ENCODE results near the gene ZNF862.

Gene ZNF862

GRCh38 chr7:149811831-149812490 lies 26.2 kb upstream of the ZNF862 start:
- no peak for DNase-seq (ENCODE audit: low read depth)

DNA sequence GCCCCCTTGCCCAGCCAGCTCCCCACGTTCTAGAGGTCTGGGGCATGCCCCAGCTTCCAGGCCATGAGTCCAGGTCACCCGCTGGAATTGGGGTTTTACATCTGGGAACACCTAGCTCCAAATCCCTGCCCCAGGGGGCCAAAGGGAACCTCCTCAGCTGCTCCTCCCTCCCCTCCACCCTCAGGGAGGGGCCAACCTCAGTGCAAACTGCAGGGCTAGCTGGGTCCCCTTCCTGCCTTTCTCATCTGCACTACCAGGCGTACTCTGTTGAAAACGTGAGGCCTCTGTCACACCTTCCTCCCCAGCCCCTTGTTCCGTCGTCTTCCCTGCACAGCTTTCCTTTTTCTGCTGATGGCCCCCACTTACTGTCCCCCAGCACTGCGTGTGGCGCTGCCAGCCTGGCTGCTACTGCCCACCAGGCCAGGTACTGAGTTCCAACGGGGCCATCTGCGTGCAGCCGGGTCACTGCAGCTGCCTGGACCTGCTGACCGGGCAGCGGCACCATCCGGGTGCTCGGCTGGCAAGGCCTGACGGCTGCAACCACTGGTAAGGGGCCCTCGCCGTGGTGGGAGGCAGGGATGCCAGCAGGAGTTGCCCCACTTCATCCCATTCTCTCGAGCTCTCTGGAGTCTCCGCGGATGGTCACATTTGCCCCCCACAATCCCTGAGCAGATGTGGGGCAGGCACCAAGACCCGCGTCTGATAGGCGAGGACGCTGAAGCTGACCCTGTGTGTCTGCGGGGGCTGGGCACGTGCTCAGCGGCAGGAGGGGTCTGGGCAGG lies 24.7 kb upstream of the ZNF862 start:
- no peak for DNase-seq (ENCODE audit: low read depth)

DNA sequence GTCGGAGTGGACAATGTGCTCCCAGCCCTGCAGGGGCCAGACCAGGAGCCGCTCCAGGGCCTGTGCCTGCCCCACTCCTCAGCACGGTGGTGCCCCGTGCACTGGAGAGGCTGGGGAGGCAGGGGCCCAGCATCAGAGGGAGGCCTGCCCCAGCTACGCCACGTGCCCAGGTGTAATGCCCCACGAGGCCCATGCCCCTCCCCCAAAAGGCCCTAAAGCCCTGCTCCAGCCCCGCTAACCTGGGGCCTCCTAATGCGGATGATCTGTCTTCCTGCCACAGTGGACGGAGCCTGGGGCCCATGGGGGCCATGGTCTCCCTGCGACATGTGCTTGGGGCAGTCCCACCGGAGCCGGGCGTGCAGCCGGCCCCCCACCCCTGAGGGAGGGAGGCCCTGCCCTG lies 23.7 kb upstream of the ZNF862 start:
- DNase-seq (ENCODE audit: low read depth) = no peak

DNA sequence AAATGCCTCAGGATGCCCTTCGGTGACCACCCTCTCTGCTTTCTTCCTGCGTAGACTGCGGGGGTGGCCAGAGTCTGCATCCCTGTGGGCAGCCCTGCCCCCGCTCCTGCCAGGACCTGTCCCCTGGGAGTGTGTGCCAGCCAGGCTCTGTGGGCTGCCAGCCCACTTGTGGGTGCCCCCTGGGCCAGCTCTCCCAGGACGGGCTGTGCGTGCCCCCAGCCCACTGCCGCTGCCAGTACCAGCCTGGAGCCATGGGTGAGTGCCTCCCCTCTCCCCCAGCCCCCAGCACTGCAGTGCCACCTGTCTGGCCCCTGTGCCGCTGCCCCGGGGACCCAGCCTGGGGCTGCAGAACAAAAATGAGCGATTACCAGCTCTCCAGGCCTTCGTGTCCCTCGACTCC lies 23.1 kb upstream of the ZNF862 start:
- DNase-seq (ENCODE audit: low read depth) = no peak

DNA sequence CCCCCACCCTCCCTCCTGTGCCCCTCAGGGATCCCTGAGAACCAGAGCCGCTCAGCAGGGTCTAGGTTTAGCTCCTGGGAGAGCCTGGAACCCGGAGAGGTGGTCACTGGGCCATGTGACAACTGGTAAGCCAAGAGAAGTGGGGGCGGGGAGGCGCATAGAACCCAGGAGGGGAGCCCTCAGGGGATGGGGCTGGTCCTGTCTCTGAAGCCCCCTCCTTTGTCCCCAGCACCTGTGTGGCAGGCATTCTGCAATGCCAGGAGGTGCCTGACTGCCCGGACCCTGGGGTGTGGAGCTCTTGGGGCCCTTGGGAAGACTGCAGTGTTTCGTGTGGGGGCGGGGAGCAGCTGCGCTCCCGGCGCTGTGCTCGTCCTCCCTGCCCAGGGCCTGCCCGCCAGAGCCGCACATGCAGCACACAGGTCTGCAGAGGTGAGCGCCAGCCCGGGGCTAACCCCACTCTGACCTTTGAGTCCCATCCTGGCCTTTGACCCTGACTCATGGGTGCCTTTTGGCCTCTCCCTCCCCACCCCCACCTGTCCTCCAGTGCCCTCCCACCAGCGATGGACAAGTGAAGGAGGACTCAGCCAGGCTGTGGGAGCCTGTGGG lies 22.4 kb upstream of the ZNF862 start:
- no peak for DNase-seq (ENCODE audit: low read depth)

GRCh38 chr7:149816267-149816751 lies 21.9 kb upstream of the ZNF862 start:
- DNase-seq (ENCODE audit: low read depth) = no peak

- no peak for DNase-seq (ENCODE audit: low read depth)
Measured at GRCh38 chr7:149816794-149817193, 21.4 kb upstream of the ZNF862 start.

- no peak for DNase-seq (ENCODE audit: low read depth)
Measured at GRCh38 chr7:149817301-149817771, 20.8 kb upstream of the ZNF862 start.

DNA sequence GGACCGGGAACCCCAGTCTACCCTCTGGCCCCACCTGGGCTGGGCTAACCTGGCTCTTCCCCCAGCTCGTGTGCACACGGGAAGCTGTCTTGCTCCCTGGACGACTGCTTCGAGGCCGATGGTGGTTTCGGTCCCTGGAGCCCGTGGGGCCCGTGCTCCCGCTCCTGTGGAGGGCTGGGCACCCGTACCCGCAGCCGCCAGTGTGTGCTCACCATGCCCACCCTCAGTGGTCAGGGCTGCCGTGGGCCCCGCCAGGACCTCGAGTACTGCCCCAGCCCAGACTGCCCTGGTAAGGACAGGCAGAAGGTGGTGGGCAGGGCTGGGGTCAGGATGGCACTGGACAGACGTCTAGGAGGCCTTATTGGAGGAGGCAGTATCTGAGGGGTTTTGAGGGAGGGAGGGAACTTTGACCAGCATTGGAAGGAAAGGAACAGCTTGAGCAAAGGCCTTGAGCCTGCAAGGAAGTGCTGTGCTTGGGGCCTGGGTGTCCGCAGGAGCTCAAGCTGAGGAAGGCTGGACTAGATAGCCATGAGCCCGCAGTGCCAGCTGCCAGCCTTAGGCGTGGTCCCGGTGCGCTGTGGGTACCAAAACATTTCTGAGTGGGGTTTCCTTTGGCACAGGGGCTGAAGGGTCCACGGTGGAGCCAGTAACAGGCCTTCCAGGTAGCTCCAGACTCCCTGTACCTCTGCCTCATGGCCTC lies 20.2 kb upstream of the ZNF862 start:
- DNase-seq (ENCODE audit: low read depth) = no peak

GRCh38 chr7:149818536-149818840 lies 19.7 kb upstream of the ZNF862 start:
- DNase-seq (ENCODE audit: low read depth) = no peak

GRCh38 chr7:149819141-149819960 lies 18.8 kb upstream of the ZNF862 start:
- DNase-seq (ENCODE audit: low read depth) = no peak

- DNase-seq (ENCODE audit: low read depth) = no peak
Measured at GRCh38 chr7:149819961-149820340, 18.2 kb upstream of the ZNF862 start.

- DNase-seq (ENCODE audit: low read depth) = no peak
Measured at GRCh38 chr7:149820622-149821190, 17.5 kb upstream of the ZNF862 start.

- DNase-seq (ENCODE audit: low read depth) = no peak
Measured at GRCh38 chr7:149821191-149822148, 16.7 kb upstream of the ZNF862 start.

DNA sequence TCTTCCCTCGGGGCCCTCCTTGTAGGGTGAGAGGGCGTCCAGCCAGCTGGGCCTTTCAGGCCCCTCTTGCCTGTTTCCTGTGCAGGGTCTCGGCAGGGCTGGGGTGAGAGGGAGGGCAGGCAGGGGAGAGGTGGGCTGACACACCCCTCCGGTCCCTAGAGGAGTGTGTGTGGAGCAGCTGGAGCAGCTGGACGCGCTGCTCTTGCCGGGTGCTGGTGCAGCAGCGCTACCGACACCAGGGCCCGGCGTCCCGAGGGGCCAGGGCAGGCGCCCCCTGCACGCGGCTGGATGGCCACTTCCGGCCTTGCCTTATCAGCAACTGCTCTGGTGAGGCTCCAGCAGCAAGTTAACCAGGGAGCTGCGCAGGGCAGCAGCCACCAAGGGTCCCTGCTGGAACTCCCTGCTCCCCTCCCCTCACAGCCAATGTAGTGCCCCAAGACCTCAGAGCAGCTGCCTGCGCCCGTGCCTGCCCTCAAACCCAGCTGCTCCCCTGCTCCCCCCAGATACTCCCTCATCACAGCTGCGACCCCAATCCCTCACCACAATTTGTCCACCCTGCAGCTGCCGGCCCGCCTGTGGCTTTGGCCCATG lies 15.7 kb upstream of the ZNF862 start:
- DNase-seq (ENCODE audit: low read depth) = no peak

DNA sequence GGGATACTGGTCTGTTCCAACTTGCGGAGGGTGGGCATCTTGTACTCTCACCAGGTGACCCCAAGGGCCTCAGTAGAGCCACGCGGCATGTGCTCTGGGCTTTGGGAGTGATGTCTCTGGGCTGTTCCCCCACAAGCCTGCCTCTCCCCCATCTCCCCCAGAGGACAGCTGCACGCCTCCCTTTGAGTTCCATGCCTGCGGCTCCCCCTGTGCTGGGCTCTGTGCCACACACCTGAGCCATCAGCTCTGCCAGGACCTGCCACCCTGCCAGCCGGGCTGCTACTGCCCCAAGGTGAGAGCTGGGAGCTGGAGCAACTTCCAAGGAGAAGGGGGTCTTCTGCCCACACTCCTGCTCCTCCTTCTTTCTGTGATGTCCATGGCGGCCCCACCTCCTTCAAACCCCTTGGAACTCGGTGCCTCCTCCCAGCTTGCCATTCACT lies 15.0 kb upstream of the ZNF862 start:
- DNase-seq (ENCODE audit: low read depth) = no peak

GRCh38 chr7:149823631-149824199 lies 14.5 kb upstream of the ZNF862 start:
- DNase-seq (ENCODE audit: low read depth) = no peak

DNA sequence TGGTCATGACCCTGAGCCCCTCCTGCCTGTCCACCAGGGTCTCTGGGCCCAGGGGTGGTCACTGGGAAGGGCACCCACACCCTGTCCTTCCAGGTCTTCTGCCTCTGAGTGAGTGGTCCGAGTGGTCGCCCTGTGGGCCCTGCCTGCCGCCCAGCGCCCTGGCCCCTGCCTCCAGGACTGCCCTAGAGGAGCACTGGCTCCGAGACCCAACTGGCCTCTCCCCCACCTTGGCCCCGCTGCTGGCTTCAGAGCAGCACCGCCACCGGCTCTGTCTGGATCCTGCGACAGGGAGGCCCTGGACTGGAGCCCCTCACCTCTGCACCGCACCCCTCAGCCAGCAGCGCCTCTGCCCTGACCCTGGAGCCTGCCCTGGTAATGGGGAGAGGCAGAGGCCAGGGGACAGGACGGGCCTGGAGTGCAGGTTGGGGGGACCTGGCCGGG lies 13.9 kb upstream of the ZNF862 start:
- no peak for DNase-seq (ENCODE audit: low read depth)
